Measurements from ENCODE around the gene OLA1.

DNA sequence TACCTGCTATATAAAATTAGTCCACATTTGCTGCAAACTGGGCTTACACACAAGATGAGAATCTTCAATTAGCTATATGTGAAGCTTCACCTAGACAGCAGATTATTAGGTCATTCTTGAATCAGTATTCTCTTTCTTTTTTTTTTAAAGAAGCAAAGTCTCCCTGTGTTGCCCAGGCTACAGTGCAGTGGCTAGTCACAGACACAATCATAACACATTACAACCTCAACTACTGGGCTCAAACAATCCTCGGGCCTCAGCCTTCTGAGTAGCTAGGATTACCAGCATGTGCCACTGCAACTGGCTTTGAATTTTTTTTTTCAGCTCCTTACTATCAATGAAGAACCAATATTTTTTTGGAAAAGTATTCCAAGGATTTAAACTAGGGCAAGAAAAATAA, 30.5 kb downstream of the OLA1 start:
- no peak for TF ChIP-seq CTCF (IDR thresholded peaks at IDR 0.05)
- no peak for TF ChIP-seq POLR2A (IDR thresholded peaks at IDR 0.05)
